Progenitor cell of endocrine pancreas (in vitro differentiated cells): ENCODE results near the gene C4orf50. TPM values are rescaled to one million over a fixed set of nuclear protein-coding genes. Genes with fewer than 3 reads are reported as not detected.

Source experiments
- DNase-seq: peaks from one replicate; pipeline ENCODE4 v3.0.0; 2021; ENCODE audit warnings: low spot score; ENCODE audit not compliant: unreplicated experiment
- H3K27ac Mint-ChIP-seq: 2 replicates; pipeline ENCODE4 v1.8.0; 2021; ENCODE audit warnings: mild to moderate bottlenecking, moderate library complexity, mixed read lengths
- H3K27me3 Mint-ChIP-seq: 2 replicates; pipeline ENCODE4 v1.8.0; 2021; ENCODE audit warnings: mixed read lengths
- H3K36me3 Mint-ChIP-seq: 2 replicates; pipeline ENCODE4 v1.8.0; 2022; ENCODE audit warnings: mixed read lengths; ENCODE audit not compliant: insufficient read depth
- H3K4me1 Mint-ChIP-seq: 2 replicates; pipeline ENCODE4 v1.8.0; 2021; ENCODE audit warnings: low read depth, mixed read lengths
- H3K4me3 Mint-ChIP-seq: 2 replicates; pipeline ENCODE4 v1.8.0; 2021; ENCODE audit warnings: low read depth, mild to moderate bottlenecking, moderate library complexity, mixed read lengths
- H3K9me3 Mint-ChIP-seq: 2 replicates; pipeline ENCODE4 v1.8.0; 2021; ENCODE audit warnings: low read depth, mixed read lengths
- CTCF ChIP-seq: fragments of 200-600 bp; sonication (generic); IDR thresholded peaks from one replicate; pipeline ENCODE4 v1.5.0; 2021; ENCODE audit warnings: antibody characterized with exemption, mild to moderate bottlenecking; ENCODE audit not compliant: unreplicated experiment
- total RNA-seq: library from RNA; stranded (reverse); gene quantifications from 2 replicates; pipeline ENCODE4 v1.2.1, GENCODE V29; 2021

Gene C4orf50
- total RNA-seq, 1 donor from 2014 or later = 0.19 TPM

GRCh38 chr4:5918331-5918985, 99.8 kb downstream of the C4orf50 start:
- H3K27me3 Mint-ChIP-seq = peaks cover 36% of the 10 kb centered on the region
- H3K4me1 Mint-ChIP-seq = no peaks in the 10 kb centered on the region
- no peak overlapping the region for H3K27ac Mint-ChIP-seq
- H3K9me3 Mint-ChIP-seq = no peaks in the 10 kb centered on the region
- H3K36me3 Mint-ChIP-seq = no peaks in the 10 kb centered on the region
- no peak for DNase-seq
- no peak overlapping the region for H3K4me3 Mint-ChIP-seq
- no peak for TF ChIP-seq CTCF

- H3K9me3 Mint-ChIP-seq = no peaks in the 10 kb centered on the region
- H3K4me1 Mint-ChIP-seq = no peaks in the 10 kb centered on the region
- H3K27ac Mint-ChIP-seq = no peak overlapping the region
- H3K36me3 Mint-ChIP-seq = no peaks in the 10 kb centered on the region
- no peak for TF ChIP-seq CTCF
- H3K4me3 Mint-ChIP-seq = no peak overlapping the region
- no peak for DNase-seq
- peaks cover 29% of the 10 kb centered on the region for H3K27me3 Mint-ChIP-seq
Observed at GRCh38 chr4:5917672-5918071, 100.6 kb downstream of the C4orf50 start.

GRCh38 chr4:5916229-5916628, 102.0 kb downstream of the C4orf50 start:
- no peak for DNase-seq
- TF ChIP-seq CTCF = no peak
- H3K9me3 Mint-ChIP-seq = peaks cover 2% of the 10 kb centered on the region
- H3K36me3 Mint-ChIP-seq = no peaks in the 10 kb centered on the region
- H3K27me3 Mint-ChIP-seq = peaks cover 21% of the 10 kb centered on the region
- no peak overlapping the region for H3K27ac Mint-ChIP-seq
- H3K4me3 Mint-ChIP-seq = no peak overlapping the region
- no peaks in the 10 kb centered on the region for H3K4me1 Mint-ChIP-seq

- H3K4me1 Mint-ChIP-seq = no peaks in the 10 kb centered on the region
- H3K36me3 Mint-ChIP-seq = no peaks in the 10 kb centered on the region
- no peak overlapping the region for H3K4me3 Mint-ChIP-seq
- DNase-seq = no peak
- H3K27me3 Mint-ChIP-seq = peaks cover 20% of the 10 kb centered on the region
- H3K9me3 Mint-ChIP-seq = peaks cover 5% of the 10 kb centered on the region
- no peak for TF ChIP-seq CTCF
- no peak overlapping the region for H3K27ac Mint-ChIP-seq
Observed at GRCh38 chr4:5913454-5913853, 104.8 kb downstream of the C4orf50 start.

GRCh38 chr4:5912614-5913019, 105.6 kb downstream of the C4orf50 start:
- Mint-ChIP-seq H3K36me3 (no peaks in the 10 kb centered on the region), H3K27ac (no peak overlapping the region), H3K4me3 (no peak overlapping the region)

More at GRCh38 chr4:5912614-5913019, 105.6 kb downstream of the C4orf50 start:
- DNase-seq = no peak
- Mint-ChIP-seq H3K27me3 (peaks cover 28% of the 10 kb centered on the region), H3K4me1 (no peaks in the 10 kb centered on the region), H3K9me3 (peaks cover 5% of the 10 kb centered on the region)
- TF ChIP-seq CTCF = no peak
